ENCODE results near the gene PAK1. TPM values are rescaled to one million over a fixed set of nuclear protein-coding genes. Genes with fewer than 3 reads are reported as not detected.

PAK1 gene
- total and polyA plus RNA-seq, 9 of the 15 experiments (the other 6 are each of a cell fraction or from before 2014, with no cell fraction given): 0.52 to 11.7 (median 1.9) TPM

DNA sequence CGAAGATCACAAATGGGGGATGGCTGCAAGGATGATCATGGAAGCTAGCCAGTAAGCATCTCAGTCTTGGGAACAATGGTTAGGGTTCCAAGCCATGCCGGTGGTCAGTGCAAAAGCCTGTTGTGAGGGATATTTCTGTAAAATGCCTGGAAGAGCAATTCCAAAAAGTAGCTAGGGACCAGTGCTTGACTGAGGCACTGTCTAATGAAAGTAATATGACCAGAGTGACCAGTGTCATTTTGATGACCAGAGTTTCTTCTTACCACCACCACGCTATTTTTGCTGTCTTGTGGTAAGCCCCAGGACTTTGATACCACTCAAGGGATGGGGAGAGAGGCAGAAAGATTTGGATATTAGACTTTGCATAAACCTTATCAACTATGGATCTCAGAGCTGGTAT is 190.8 kb downstream of the PAK1 start (continued):
- TF ChIP-seq BRF2 (IDR thresholded peaks at IDR 0.05; ENCODE audit: borderline replicate concordance, insufficient read depth, insufficient read length): no peak

DNA sequence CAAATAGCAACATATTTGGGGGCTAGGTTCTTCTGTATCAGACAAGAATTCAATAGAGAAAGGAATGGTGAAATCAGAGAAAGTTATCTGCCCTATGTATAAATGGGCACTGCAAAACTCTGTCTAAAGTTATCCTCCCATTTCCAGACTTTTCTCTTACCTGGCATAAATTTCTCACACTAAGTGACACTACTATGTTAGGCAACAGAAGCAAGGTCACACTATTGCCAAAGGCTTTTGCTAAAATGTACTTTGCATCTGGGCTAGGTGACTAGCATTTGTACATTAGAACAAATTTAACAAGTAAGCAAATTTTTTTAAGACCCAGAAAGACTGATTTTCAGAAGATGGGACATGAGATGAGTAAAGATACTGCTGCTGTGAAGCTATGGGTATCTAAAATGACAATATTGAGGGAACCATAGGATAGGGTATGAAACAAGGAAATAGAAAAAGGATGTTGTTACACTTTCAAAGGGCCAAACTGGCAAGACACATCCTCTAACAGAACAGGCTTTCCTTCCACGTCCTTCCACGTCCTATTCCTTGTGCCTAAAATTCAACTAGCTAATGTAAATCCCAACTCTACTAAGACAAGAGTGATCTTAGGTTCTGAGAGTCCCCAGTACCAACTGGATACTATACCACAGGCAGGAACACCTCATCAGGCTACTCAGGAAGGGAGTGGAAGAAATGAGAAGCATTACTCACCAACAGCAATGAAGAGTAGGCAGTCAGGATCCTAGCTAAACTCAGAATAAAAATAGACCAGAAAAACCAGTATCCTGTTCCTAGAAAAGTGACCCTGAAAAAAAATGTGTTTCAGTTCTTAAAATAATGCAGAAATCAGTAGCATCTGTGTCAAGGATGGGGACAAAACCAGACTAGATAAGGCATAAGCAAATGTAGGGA is 195.0 kb downstream of the PAK1 start:
- 3% methylated on average over 2 of the region's 2 CpGs for WGBS (ENCODE audit: insufficient coverage, low coverage, missing lambda C conversion rate)
- H3K9me1 ChIP-seq (ENCODE audit: control insufficient read depth, insufficient read depth, low read length): no peaks in the 10 kb centered on the region
- no TSS peak for BruUV-seq (replicated peaks)
- DNase-seq (ENCODE audit: extremely low read depth in 1 of 4, low spot score in 3 of 4): no peak
- H3K36me3 ChIP-seq (ENCODE audit: control insufficient read depth, insufficient read depth, low read length): no peaks in the 10 kb centered on the region
- intact Hi-C loops (cut with micrococcal nuclease) (no loop called here), in situ Hi-C loops (cut with MboI) (no loop called here)
- TF ChIP-seq FOSL1 (tag; conservative IDR thresholded peaks at IDR 0.05): peak; percentile 33; the same call in 1 of the 2 replicates
- no peak for TF ChIP-seq MAX (CRISPR knock-in tag; IDR thresholded peaks at IDR 0.05)
- peak; percentile 46; the same call in 1 of the 2 replicates for TF ChIP-seq TCF3 (CRISPR knock-in tag; IDR thresholded peaks at IDR 0.05)
- no peak for TF ChIP-seq CREB3 (tag; conservative IDR thresholded peaks at IDR 0.05; ENCODE audit: low read depth)
- no peaks in the 10 kb centered on the region for H4K20me1 ChIP-seq (replicated peaks; ENCODE audit: control insufficient read depth, insufficient read depth, low read length)
- no peaks in the 10 kb centered on the region for H3K79me2 ChIP-seq (ENCODE audit: control insufficient read depth, insufficient read depth, low read length)
- H2AFZ ChIP-seq (ENCODE audit: low read depth, low read length): no peak overlapping the region
- no peak for FAIRE-seq
- H3K9ac ChIP-seq (ENCODE audit: insufficient read depth in 1 of 2, low read depth in 2 of 2, low read length in 2 of 2): no peak overlapping the region
- H3K27me3 ChIP-seq (ENCODE audit: control insufficient read depth in 2 of 2, insufficient read depth in 2 of 2, low read length in 2 of 2): no peaks in the 10 kb centered on the region
- H3K9me3 ChIP-seq (replicated peaks; ENCODE audit: control insufficient read depth, insufficient read depth, low read depth, low read length): no peaks in the 10 kb centered on the region
- no peak overlapping the region for H3K4me3 ChIP-seq
- no peak overlapping the region for H3K27ac ChIP-seq (ENCODE audit: extremely low read depth, low read depth, low read length)
- ATAC-seq: no peak
- H3K4me2 ChIP-seq (ENCODE audit: insufficient read depth, low read length): no peak overlapping the region
- H3K4me1 ChIP-seq (replicated peaks in 1 of 2; ENCODE audit: control insufficient read depth in 2 of 2, insufficient read depth in 2 of 2, low read length in 2 of 2): no peaks in the 10 kb centered on the region; a peak in 1 of 5 replicates
- ChIA-PET POLR2A (interaction anchor here (0.6 to 1.0 kb wide), 2 partner anchors 8 to 104 kb away, joined by 3 read pairs; no protein-coding TSS in a partner anchor), CTCF (ENCODE audit: low intra/inter-chr PET ratio) (no interaction called here)
